ENCODE results near the gene C2orf92.

The C2orf92 gene

DNA sequence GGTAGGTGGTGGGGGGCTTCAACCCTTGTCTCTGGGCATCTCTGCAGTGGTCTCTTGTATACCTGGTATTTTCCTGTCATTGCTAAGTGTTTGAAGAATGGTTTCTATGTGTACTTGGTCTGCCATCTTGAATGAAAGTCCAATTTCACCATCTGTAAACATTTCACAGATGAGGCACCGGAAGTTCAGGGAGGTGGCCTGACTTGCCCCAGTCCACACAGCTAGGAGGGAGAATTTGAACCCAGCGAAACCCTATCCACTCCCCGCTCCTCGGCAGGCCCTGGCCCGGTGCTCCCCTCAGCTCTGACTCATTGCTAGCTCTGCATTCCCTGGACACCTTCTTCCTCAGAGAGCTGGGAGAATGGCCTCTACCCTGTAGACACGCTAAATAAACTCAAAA lies 74.4 kb downstream of the C2orf92 start:
- in situ Hi-C loops (cut with MboI; ENCODE audit: low sequenced_read_pairs, unreplicated experiment), result no loop called here
- TF ChIP-seq, protein P1, sequence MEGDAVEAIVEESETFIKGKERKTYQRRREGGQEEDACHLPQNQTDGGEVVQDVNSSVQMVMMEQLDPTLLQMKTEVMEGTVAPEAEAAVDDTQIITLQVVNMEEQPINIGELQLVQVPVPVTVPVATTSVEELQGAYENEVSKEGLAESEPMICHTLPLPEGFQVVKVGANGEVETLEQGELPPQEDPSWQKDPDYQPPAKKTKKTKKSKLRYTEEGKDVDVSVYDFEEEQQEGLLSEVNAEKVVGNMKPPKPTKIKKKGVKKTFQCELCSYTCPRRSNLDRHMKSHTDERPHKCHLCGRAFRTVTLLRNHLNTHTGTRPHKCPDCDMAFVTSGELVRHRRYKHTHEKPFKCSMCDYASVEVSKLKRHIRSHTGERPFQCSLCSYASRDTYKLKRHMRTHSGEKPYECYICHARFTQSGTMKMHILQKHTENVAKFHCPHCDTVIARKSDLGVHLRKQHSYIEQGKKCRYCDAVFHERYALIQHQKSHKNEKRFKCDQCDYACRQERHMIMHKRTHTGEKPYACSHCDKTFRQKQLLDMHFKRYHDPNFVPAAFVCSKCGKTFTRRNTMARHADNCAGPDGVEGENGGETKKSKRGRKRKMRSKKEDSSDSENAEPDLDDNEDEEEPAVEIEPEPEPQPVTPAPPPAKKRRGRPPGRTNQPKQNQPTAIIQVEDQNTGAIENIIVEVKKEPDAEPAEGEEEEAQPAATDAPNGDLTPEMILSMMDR (IDR thresholded peaks at IDR 0.05; ENCODE audit: borderline replicate concordance, control extremely low read depth, extremely low read depth, insufficient read depth, missing control alignments), result no peak
- DNase-seq (ENCODE audit: low spot score), result no peak

DNA sequence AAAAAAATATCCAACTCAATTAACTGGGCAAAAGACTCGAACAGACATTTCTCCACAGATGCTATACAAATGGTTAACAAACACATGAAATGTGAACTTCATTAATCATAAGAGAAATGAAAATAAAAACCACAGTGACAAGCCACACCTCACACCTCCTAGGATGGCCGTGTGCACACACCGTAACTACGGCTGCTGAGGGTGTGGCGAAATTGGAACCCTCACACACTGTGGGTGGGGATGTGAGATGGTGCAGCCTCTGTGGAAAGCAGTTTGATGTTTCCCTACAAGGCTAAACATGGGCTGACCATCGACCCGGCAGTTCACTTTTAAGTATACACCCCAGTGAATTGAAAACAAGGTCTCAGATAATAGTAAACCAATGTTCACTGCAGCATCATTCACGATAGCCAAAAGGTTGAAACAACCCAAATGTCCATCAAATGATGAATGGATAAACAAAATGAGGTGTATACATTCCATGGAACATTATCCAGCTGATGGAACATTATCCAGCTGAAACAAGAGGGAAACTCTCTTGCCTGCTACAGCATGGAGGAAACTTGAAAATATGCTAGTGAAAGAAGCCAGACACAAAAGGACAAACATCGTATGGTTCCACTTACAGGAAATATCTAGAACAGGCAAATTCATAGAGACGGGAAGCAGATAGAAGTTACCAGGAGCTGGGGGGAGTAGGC lies 76.1 kb downstream of the C2orf92 start:
- TF ChIP-seq, protein P1 (IDR thresholded peaks at IDR 0.05; ENCODE audit: borderline replicate concordance, control extremely low read depth, extremely low read depth, insufficient read depth, missing control alignments), result no peak
- DNase-seq (ENCODE audit: low spot score), result peak; percentile 59
- in situ Hi-C loops (cut with MboI; ENCODE audit: low sequenced_read_pairs, unreplicated experiment), result no loop called here

DNA sequence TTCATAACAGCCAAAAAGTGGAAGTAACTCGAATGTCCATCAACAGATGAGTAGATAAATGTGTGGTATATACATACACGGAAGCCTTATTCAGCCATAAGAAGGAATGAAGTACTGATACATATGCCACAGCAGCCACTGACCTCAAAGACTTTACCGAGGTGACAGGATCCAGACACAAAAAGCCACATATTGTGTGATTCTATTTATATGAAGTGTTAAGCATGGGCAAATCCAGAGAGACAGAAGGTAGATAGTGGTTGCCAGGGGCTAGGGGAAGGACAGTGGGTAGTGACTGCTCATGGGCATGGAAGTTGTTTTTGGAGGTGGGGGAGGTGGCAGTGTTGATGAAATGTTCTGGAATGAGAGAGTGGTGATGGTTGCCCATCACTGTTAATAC lies 77.8 kb downstream of the C2orf92 start:
- in situ Hi-C loops (cut with MboI; ENCODE audit: low sequenced_read_pairs, unreplicated experiment), result no loop called here
- DNase-seq (ENCODE audit: low spot score), result no peak
- TF ChIP-seq, protein P1 (IDR thresholded peaks at IDR 0.05; ENCODE audit: borderline replicate concordance, control extremely low read depth, extremely low read depth, insufficient read depth, missing control alignments), result no peak

DNA sequence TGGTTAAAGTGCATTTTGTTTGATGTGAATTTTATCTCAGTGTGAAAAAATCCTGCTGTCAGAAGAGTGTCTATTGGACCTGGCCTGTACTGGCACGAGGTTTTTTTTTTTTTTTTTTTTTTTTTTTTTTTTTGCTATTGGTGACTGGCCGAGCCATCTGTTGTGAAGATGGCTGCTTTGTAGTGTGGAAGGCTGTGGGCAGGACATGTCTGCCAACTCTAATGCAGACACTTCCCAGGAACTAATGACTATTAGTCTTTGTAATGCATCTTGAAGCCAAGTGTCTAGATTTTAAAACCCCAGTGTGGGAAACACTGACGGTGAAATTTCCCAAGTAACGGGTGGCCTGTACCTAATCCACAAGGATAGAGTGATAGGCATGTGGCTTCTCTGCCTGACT lies 78.2 kb downstream of the C2orf92 start:
- in situ Hi-C loops (cut with MboI; ENCODE audit: low sequenced_read_pairs, unreplicated experiment), result no loop called here
- no peak for DNase-seq (ENCODE audit: low spot score)
- TF ChIP-seq, protein P1 (IDR thresholded peaks at IDR 0.05; ENCODE audit: borderline replicate concordance, control extremely low read depth, extremely low read depth, insufficient read depth, missing control alignments), result no peak

DNA sequence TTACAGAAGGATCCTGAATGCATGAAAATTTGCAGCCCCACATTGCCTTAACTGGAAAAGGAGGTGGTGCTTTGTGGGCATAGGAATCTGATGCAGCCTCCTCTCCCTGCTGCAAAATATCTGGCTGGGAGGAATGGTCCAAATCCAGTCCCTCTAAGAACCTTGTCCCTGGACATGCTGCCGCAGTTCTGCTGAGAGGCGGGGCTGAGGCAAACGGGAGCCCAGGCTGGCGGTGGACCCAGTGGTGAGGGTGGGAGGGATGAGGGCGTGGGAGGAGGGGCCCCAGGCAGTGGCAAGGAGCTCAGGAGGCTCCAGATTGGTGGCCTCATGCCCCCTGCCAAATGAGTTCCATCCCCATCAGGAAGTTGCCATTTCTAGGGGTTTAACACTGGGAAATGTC lies 80.1 kb downstream of the C2orf92 start:
- DNase-seq (ENCODE audit: low spot score), result no peak
- TF ChIP-seq, protein P1 (IDR thresholded peaks at IDR 0.05; ENCODE audit: borderline replicate concordance, control extremely low read depth, extremely low read depth, insufficient read depth, missing control alignments), result no peak
- in situ Hi-C loops (cut with MboI; ENCODE audit: low sequenced_read_pairs, unreplicated experiment), result no loop called here

DNA sequence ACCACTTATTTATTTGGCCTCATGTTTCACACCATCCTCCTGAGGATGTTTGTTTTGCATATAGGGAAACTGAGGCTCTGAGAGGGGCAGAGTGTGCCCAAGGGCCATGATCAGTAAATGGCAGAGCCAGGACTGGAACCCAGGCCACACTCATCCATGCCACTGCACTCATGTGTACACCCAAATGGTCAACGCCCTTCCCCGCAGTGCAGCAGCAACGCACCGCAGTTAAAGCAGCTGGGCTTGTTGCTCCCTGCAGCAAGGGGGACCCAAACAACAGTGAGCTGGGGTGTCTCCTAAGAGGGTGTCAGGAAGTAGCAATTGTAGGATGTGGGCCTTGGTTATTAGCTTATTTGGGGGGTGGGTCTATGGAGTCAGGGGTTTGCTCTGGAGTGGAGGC lies 80.5 kb downstream of the C2orf92 start:
- no peak for DNase-seq (ENCODE audit: low spot score)
- in situ Hi-C loops (cut with MboI; ENCODE audit: low sequenced_read_pairs, unreplicated experiment), result no loop called here

More for the DNA sequence above, 80.5 kb downstream of the C2orf92 start:
- TF ChIP-seq, protein P1 (IDR thresholded peaks at IDR 0.05; ENCODE audit: borderline replicate concordance, control extremely low read depth, extremely low read depth, insufficient read depth, missing control alignments), result no peak
